ENCODE data around the gene FRMD1. TPM values are rescaled to one million over a fixed set of nuclear protein-coding genes. Genes with fewer than 3 reads are reported as not detected.

The FRMD1 gene
- total and polyA plus RNA-seq, 2 of the 8 experiments (the other 6 are each of a cell fraction or from before 2014, with no cell fraction given), result 0.36 TPM; not detected in 1

DNA sequence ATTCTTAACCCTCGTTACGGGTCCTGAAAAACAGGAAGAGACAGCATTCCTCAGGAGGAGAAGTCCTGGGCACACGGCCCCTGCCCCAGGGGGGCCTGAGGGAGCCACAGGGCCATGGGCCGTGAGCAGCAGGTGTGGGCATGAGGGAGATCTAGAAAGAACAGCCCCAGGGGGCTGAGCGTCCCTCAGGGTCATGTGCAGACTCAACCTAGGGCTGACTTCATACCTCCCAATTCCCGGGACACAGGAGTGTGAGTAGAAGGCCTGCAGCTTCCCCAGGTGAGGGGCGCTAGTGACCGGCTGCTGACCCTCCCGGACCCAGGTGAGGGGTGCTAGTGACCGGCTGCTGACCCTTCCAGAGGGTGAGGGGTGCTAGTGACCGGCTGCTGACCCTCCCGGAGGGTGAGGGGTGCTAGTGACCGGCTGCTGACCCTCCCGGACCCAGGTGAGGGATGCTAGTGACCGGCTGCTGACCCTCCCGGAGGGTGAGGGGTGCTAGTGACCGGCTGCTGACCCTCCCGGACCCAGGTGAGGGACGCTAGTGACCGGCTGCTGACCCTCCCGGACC, 35.1 kb downstream of the FRMD1 start (continued):
- TF ChIP-seq, protein P1, sequence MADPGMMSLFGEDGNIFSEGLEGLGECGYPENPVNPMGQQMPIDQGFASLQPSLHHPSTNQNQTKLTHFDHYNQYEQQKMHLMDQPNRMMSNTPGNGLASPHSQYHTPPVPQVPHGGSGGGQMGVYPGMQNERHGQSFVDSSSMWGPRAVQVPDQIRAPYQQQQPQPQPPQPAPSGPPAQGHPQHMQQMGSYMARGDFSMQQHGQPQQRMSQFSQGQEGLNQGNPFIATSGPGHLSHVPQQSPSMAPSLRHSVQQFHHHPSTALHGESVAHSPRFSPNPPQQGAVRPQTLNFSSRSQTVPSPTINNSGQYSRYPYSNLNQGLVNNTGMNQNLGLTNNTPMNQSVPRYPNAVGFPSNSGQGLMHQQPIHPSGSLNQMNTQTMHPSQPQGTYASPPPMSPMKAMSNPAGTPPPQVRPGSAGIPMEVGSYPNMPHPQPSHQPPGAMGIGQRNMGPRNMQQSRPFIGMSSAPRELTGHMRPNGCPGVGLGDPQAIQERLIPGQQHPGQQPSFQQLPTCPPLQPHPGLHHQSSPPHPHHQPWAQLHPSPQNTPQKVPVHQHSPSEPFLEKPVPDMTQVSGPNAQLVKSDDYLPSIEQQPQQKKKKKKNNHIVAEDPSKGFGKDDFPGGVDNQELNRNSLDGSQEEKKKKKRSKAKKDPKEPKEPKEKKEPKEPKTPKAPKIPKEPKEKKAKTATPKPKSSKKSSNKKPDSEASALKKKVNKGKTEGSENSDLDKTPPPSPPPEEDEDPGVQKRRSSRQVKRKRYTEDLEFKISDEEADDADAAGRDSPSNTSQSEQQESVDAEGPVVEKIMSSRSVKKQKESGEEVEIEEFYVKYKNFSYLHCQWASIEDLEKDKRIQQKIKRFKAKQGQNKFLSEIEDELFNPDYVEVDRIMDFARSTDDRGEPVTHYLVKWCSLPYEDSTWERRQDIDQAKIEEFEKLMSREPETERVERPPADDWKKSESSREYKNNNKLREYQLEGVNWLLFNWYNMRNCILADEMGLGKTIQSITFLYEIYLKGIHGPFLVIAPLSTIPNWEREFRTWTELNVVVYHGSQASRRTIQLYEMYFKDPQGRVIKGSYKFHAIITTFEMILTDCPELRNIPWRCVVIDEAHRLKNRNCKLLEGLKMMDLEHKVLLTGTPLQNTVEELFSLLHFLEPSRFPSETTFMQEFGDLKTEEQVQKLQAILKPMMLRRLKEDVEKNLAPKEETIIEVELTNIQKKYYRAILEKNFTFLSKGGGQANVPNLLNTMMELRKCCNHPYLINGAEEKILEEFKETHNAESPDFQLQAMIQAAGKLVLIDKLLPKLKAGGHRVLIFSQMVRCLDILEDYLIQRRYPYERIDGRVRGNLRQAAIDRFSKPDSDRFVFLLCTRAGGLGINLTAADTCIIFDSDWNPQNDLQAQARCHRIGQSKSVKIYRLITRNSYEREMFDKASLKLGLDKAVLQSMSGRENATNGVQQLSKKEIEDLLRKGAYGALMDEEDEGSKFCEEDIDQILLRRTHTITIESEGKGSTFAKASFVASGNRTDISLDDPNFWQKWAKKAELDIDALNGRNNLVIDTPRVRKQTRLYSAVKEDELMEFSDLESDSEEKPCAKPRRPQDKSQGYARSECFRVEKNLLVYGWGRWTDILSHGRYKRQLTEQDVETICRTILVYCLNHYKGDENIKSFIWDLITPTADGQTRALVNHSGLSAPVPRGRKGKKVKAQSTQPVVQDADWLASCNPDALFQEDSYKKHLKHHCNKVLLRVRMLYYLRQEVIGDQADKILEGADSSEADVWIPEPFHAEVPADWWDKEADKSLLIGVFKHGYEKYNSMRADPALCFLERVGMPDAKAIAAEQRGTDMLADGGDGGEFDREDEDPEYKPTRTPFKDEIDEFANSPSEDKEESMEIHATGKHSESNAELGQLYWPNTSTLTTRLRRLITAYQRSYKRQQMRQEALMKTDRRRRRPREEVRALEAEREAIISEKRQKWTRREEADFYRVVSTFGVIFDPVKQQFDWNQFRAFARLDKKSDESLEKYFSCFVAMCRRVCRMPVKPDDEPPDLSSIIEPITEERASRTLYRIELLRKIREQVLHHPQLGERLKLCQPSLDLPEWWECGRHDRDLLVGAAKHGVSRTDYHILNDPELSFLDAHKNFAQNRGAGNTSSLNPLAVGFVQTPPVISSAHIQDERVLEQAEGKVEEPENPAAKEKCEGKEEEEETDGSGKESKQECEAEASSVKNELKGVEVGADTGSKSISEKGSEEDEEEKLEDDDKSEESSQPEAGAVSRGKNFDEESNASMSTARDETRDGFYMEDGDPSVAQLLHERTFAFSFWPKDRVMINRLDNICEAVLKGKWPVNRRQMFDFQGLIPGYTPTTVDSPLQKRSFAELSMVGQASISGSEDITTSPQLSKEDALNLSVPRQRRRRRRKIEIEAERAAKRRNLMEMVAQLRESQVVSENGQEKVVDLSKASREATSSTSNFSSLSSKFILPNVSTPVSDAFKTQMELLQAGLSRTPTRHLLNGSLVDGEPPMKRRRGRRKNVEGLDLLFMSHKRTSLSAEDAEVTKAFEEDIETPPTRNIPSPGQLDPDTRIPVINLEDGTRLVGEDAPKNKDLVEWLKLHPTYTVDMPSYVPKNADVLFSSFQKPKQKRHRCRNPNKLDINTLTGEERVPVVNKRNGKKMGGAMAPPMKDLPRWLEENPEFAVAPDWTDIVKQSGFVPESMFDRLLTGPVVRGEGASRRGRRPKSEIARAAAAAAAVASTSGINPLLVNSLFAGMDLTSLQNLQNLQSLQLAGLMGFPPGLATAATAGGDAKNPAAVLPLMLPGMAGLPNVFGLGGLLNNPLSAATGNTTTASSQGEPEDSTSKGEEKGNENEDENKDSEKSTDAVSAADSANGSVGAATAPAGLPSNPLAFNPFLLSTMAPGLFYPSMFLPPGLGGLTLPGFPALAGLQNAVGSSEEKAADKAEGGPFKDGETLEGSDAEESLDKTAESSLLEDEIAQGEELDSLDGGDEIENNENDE (IDR thresholded peaks at IDR 0.05; ENCODE audit: insufficient replicate concordance, low read length), result no peak
- TF ChIP-seq, protein P2, sequence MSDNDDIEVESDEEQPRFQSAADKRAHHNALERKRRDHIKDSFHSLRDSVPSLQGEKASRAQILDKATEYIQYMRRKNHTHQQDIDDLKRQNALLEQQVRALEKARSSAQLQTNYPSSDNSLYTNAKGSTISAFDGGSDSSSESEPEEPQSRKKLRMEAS (IDR thresholded peaks at IDR 0.05), result no peak
- no peak for TF ChIP-seq BRCA1 (IDR thresholded peaks at IDR 0.05; ENCODE audit: low read depth, low read length)
- no peak for TF ChIP-seq SIX5 (IDR thresholded peaks at IDR 0.05; ENCODE audit: low read depth, low read length)
- no peak for TF ChIP-seq POLR2A (IDR thresholded peaks at IDR 0.05; ENCODE audit: control extremely low read depth in 1 of 2, low read depth in 2 of 2, low read length in 2 of 2)
- TF ChIP-seq CTBP2 (IDR thresholded peaks at IDR 0.05; ENCODE audit: borderline replicate concordance, insufficient read depth, insufficient read length, low read length), result no peak
- TF ChIP-seq ASH2L (IDR thresholded peaks at IDR 0.05; ENCODE audit: low read length), result no peak
- no peak for TF ChIP-seq MAFK (IDR thresholded peaks at IDR 0.05; ENCODE audit: low read depth, low read length)
- no peak for TF ChIP-seq RBBP5 (IDR thresholded peaks at IDR 0.05; ENCODE audit: borderline replicate concordance, low read depth, low read length)
- no peak for TF ChIP-seq JUND (IDR thresholded peaks at IDR 0.05; ENCODE audit: low read length)
- no peak for TF ChIP-seq CEBPB (IDR thresholded peaks at IDR 0.05; ENCODE audit: low read depth, low read length)
- no peak for TF ChIP-seq CBX8 (IDR thresholded peaks at IDR 0.05; ENCODE audit: borderline replicate concordance, low read depth, low read length)
